ENCODE results near the gene COL18A1.

Gene COL18A1

GRCh38 chr21:45482899-45483821 lies 78.2 kb downstream of the COL18A1 start:
- DNase-seq: no peak
- H3K9me3 ChIP-seq (ENCODE audit: control insufficient read depth, low read length): no peaks in the 10 kb centered on the region
- H3K36me3 ChIP-seq (ENCODE audit: control insufficient read depth, insufficient read depth, low read length): no peaks in the 10 kb centered on the region
- no peaks in the 10 kb centered on the region for H3K27me3 ChIP-seq (replicated peaks; ENCODE audit: control insufficient read depth, insufficient read depth, low read length, poor library complexity, severe bottlenecking)
- H3K4me1 ChIP-seq (ENCODE audit: control insufficient read depth, insufficient read depth, low read length, poor library complexity, severe bottlenecking): peaks cover 12% of the 10 kb centered on the region
- H3K27ac ChIP-seq (ENCODE audit: insufficient read depth, low read length, poor library complexity, severe bottlenecking): peak overlapping the region; percentile 10
- H3K4me3 ChIP-seq (ENCODE audit: insufficient read depth, low read depth, low read length, poor library complexity, severe bottlenecking): peak overlapping the region; percentile 11

DNA sequence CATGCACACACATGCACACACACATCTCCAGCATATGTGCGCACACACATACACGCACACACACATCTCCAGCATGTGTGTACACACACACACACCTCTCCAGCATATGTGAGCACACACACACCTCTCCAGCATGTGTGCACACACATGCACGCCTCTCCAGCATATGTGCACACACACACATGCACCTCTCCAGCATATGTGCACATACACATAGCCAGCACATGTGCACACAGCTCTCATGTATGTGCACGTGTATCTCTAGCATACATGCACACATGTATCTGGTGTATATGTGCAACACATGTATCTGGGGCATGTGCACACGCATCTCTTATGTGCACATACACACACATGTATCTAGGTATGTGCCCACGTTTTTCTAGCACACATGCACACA lies 79.4 kb downstream of the COL18A1 start:
- no peak for DNase-seq
- H3K4me3 ChIP-seq (ENCODE audit: insufficient read depth, low read depth, low read length, poor library complexity, severe bottlenecking): no peak overlapping the region
- no peaks in the 10 kb centered on the region for H3K9me3 ChIP-seq (ENCODE audit: control insufficient read depth, low read length)
- no peak overlapping the region for H3K27ac ChIP-seq (ENCODE audit: insufficient read depth, low read length, poor library complexity, severe bottlenecking)
- peaks cover 3% of the 10 kb centered on the region for H3K4me1 ChIP-seq (ENCODE audit: control insufficient read depth, insufficient read depth, low read length, poor library complexity, severe bottlenecking)
- no peaks in the 10 kb centered on the region for H3K27me3 ChIP-seq (replicated peaks; ENCODE audit: control insufficient read depth, insufficient read depth, low read length, poor library complexity, severe bottlenecking)
- no peaks in the 10 kb centered on the region for H3K36me3 ChIP-seq (ENCODE audit: control insufficient read depth, insufficient read depth, low read length)

DNA sequence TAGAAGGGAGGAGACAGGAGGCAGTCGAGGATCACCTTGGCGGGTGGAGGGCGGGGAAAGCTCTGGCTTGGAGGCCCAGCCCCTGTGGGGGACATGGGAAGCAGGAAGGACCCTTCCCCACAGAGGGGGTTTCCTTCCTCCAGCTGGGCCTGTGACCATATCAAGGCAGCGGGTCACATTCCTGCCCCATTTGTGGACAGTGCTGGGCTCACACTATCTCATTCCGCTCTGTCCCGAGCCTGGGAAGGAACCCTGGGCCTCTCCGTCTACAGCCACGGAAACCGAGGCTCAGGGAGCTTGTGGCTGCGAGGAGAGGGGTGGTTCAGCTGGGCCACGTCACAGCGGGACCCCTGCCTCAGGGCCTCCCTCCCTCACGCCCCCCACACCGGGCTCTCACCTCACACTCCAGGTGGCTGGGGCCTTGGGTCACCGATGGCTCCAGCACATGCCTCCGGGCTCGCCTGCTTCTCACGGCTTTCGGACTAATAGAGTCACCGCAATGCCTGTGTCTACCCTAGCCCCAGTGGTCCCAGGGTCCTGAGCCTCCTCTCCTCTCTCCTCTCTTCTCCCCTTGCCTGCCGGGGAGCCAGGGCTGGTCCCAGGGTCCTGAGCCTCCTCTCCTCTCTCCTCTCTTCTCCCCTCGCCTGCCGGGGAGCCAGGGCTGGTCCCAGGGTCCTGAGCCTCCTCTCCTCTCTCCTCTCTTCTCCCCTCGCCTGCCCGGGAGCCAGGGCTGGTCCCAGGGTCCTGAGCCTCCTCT lies 80.9 kb downstream of the COL18A1 start:
- H3K36me3 ChIP-seq (ENCODE audit: control insufficient read depth, insufficient read depth, low read length): no peaks in the 10 kb centered on the region
- no peak overlapping the region for H3K4me3 ChIP-seq (ENCODE audit: insufficient read depth, low read depth, low read length, poor library complexity, severe bottlenecking)
- no peaks in the 10 kb centered on the region for H3K27me3 ChIP-seq (replicated peaks; ENCODE audit: control insufficient read depth, insufficient read depth, low read length, poor library complexity, severe bottlenecking)
- no peak for DNase-seq
- no peak overlapping the region for H3K27ac ChIP-seq (ENCODE audit: insufficient read depth, low read length, poor library complexity, severe bottlenecking)
- H3K9me3 ChIP-seq (ENCODE audit: control insufficient read depth, low read length): no peaks in the 10 kb centered on the region
- H3K4me1 ChIP-seq (ENCODE audit: control insufficient read depth, insufficient read depth, low read length, poor library complexity, severe bottlenecking): no peaks in the 10 kb centered on the region

- Histone ChIP-seq H3K27ac (ENCODE audit: insufficient read depth, low read length, poor library complexity, severe bottlenecking) (no peak overlapping the region), H3K27me3 (replicated peaks; ENCODE audit: control insufficient read depth, insufficient read depth, low read length, poor library complexity, severe bottlenecking) (no peaks in the 10 kb centered on the region), H3K9me3 (ENCODE audit: control insufficient read depth, low read length) (no peaks in the 10 kb centered on the region), H3K4me3 (ENCODE audit: insufficient read depth, low read depth, low read length, poor library complexity, severe bottlenecking) (no peak overlapping the region), H3K36me3 (ENCODE audit: control insufficient read depth, insufficient read depth, low read length) (no peaks in the 10 kb centered on the region), H3K4me1 (ENCODE audit: control insufficient read depth, insufficient read depth, low read length, poor library complexity, severe bottlenecking) (no peaks in the 10 kb centered on the region)
- DNase-seq: no peak
Observed at GRCh38 chr21:45486443-45487160, 81.6 kb downstream of the COL18A1 start.

DNA sequence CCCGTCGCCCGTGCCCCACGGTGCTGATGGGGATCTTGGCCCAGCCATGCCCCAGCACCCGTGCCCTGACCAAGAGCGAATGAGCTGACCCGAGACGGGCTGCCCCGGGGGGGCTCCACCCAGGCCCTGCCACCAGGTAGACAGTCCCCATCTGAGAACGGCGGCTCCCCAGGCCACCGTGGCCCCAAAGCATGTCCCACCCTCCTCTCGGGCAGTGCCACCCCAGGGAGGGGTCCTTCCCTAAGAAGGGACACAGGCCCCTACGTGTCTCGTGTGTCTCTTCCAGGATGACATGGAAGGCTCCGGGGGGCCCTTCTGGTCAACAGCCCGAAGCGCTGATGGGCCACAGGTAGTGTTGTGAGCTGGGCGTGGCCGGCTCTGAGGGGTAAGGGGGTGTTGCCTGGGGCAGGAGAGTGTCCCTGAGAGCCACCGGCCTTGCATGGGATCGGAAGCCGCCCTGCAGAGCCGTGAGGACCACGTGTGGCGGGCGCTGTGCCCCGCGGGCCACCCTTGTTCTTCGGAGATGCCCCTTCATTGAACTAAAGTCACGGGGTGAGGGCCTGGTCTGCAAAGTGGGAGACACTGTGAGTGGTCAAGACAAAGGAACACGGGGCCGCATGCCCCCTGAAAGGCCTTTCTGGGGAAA lies 82.3 kb downstream of the COL18A1 start:
- no peaks in the 10 kb centered on the region for H3K36me3 ChIP-seq (ENCODE audit: control insufficient read depth, insufficient read depth, low read length)

DNA sequence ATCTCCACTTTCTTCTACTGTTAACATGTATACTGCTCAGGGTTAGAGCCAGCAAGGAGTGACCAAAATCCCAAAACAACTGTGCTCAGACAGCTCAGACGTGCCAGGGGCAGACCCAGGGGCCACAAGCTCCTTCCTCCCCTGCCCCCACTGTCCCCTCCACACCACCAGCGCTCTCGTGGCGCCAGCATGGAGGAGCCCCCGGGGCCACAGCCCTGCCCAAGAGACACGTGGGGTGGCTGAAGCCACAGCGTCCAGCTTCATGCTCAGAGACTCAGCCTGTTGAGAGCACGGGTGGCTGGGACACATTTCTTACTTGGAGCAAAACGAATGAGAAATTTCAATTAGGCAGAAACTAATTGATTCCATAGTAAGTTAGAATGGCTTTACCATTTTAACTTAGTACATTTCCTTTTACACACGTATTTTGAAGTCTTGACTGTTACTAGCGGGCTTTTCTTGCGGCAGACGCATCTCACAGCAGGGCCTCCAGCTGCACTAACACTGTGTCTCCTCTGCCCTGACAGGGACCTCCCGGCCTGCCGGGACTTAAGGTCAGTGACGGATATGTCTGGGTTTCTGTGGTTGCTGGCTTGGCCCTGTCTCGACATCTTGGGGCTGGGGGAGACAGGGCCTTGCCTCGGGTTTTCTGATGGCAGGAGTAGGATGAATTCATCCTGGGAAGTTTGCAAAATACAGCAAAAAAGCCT lies 83.1 kb downstream of the COL18A1 start:
- H3K36me3 ChIP-seq (ENCODE audit: control insufficient read depth, insufficient read depth, low read length): no peaks in the 10 kb centered on the region
- H3K4me1 ChIP-seq (ENCODE audit: control insufficient read depth, insufficient read depth, low read length, poor library complexity, severe bottlenecking): no peaks in the 10 kb centered on the region
- no peaks in the 10 kb centered on the region for H3K9me3 ChIP-seq (ENCODE audit: control insufficient read depth, low read length)
- no peak overlapping the region for H3K4me3 ChIP-seq (ENCODE audit: insufficient read depth, low read depth, low read length, poor library complexity, severe bottlenecking)
- H3K27ac ChIP-seq (ENCODE audit: insufficient read depth, low read length, poor library complexity, severe bottlenecking): no peak overlapping the region
- DNase-seq: no peak
- H3K27me3 ChIP-seq (replicated peaks; ENCODE audit: control insufficient read depth, insufficient read depth, low read length, poor library complexity, severe bottlenecking): no peaks in the 10 kb centered on the region

More for the DNA sequence above, 82.3 kb downstream of the COL18A1 start:
- H3K4me1 ChIP-seq (ENCODE audit: control insufficient read depth, insufficient read depth, low read length, poor library complexity, severe bottlenecking): no peaks in the 10 kb centered on the region
- no peak for DNase-seq
- no peaks in the 10 kb centered on the region for H3K9me3 ChIP-seq (ENCODE audit: control insufficient read depth, low read length)
- no peaks in the 10 kb centered on the region for H3K27me3 ChIP-seq (replicated peaks; ENCODE audit: control insufficient read depth, insufficient read depth, low read length, poor library complexity, severe bottlenecking)
- no peak overlapping the region for H3K4me3 ChIP-seq (ENCODE audit: insufficient read depth, low read depth, low read length, poor library complexity, severe bottlenecking)
- H3K27ac ChIP-seq (ENCODE audit: insufficient read depth, low read length, poor library complexity, severe bottlenecking): no peak overlapping the region

GRCh38 chr21:45488931-45489721 lies 84.2 kb downstream of the COL18A1 start:
- no peak for DNase-seq
- no peaks in the 10 kb centered on the region for H3K4me1 ChIP-seq (ENCODE audit: control insufficient read depth, insufficient read depth, low read length, poor library complexity, severe bottlenecking)
- no peaks in the 10 kb centered on the region for H3K9me3 ChIP-seq (ENCODE audit: control insufficient read depth, low read length)
- no peaks in the 10 kb centered on the region for H3K27me3 ChIP-seq (replicated peaks; ENCODE audit: control insufficient read depth, insufficient read depth, low read length, poor library complexity, severe bottlenecking)
- H3K36me3 ChIP-seq (ENCODE audit: control insufficient read depth, insufficient read depth, low read length): no peaks in the 10 kb centered on the region
- no peak overlapping the region for H3K27ac ChIP-seq (ENCODE audit: insufficient read depth, low read length, poor library complexity, severe bottlenecking)
- no peak overlapping the region for H3K4me3 ChIP-seq (ENCODE audit: insufficient read depth, low read depth, low read length, poor library complexity, severe bottlenecking)

- DNase-seq: no peak
- no peaks in the 10 kb centered on the region for H3K9me3 ChIP-seq (ENCODE audit: control insufficient read depth, low read length)
- no peaks in the 10 kb centered on the region for H3K36me3 ChIP-seq (ENCODE audit: control insufficient read depth, insufficient read depth, low read length)
- H3K27ac ChIP-seq (ENCODE audit: insufficient read depth, low read length, poor library complexity, severe bottlenecking): no peak overlapping the region
- no peaks in the 10 kb centered on the region for H3K27me3 ChIP-seq (replicated peaks; ENCODE audit: control insufficient read depth, insufficient read depth, low read length, poor library complexity, severe bottlenecking)
- no peak overlapping the region for H3K4me3 ChIP-seq (ENCODE audit: insufficient read depth, low read depth, low read length, poor library complexity, severe bottlenecking)
- H3K4me1 ChIP-seq (ENCODE audit: control insufficient read depth, insufficient read depth, low read length, poor library complexity, severe bottlenecking): no peaks in the 10 kb centered on the region
Observed at GRCh38 chr21:45489722-45489982, 84.7 kb downstream of the COL18A1 start.

Data from effector memory CD4-positive, alpha-beta T cell (primary cell).